Smooth muscle cell (in vitro differentiated cells): ENCODE measurements around the gene CDK4. TPM values are rescaled to one million over a fixed set of nuclear protein-coding genes. Genes with fewer than 3 reads are reported as not detected.

ENCODE experiments used
- DNase-seq: peaks from one replicate; lab custom pipeline; 2025; ENCODE audit not compliant: unreplicated experiment; lab: John Stamatoyannopoulos, UW
- H2AFZ ChIP-seq: fragments of 200-600 bp; sonication (generic); 2 replicates; pipeline ENCODE4 v1.6.0; 2016; ENCODE audit warnings: antibody characterized with exemption, low read depth, mild to moderate bottlenecking
- H3F3A ChIP-seq: fragments of 200-600 bp; sonication (generic); 2 replicates; pipeline ENCODE4 v1.6.0; 2017; ENCODE audit warnings: antibody characterized with exemption, low read depth
- H3K27ac ChIP-seq: fragments of 200-600 bp; sonication (generic); 2 replicates; pipeline ENCODE4 v1.5.1; 2016; ENCODE audit warnings: low read depth, mild to moderate bottlenecking
- H3K27me3 ChIP-seq: fragments of 200-600 bp; sonication (generic); 2 replicates; pipeline ENCODE4 v1.6.1; 2016; ENCODE audit warnings: low read depth, mild to moderate bottlenecking
- H3K36me3 ChIP-seq: fragments of 200-600 bp; sonication (generic); 2 replicates; pipeline ENCODE4 v1.5.1; 2016; ENCODE audit warnings: low read depth
- H3K4me1 ChIP-seq: fragments of 200-600 bp; sonication (generic); 2 replicates; pipeline ENCODE4 v1.5.1; 2016; ENCODE audit warnings: low read depth
- H3K4me2 ChIP-seq: fragments of 200-600 bp; sonication (generic); 2 replicates; pipeline ENCODE4 v1.6.0; 2016; ENCODE audit warnings: mild to moderate bottlenecking
- H3K4me3 ChIP-seq: fragments of 200-600 bp; sonication (generic); 2 replicates; pipeline ENCODE4 v1.5.1; 2016; ENCODE audit warnings: mild to moderate bottlenecking
- H3K79me2 ChIP-seq: fragments of 200-600 bp; sonication (generic); 2 replicates; pipeline ENCODE4 v1.6.0; 2016; ENCODE audit warnings: low read depth, mild to moderate bottlenecking
- H3K9ac ChIP-seq: fragments of 200-600 bp; sonication (generic); 2 replicates; pipeline ENCODE4 v1.6.0; 2016; ENCODE audit warnings: low read depth
- H3K9me3 ChIP-seq: fragments of 200-600 bp; sonication (generic); replicated peaks from 2 replicates; pipeline ENCODE4 v1.5.1; 2016; ENCODE audit warnings: low read depth
- H4K20me1 ChIP-seq: fragments of 200-600 bp; sonication (generic); 2 replicates; pipeline ENCODE4 v1.6.0; 2016; ENCODE audit warnings: low read depth
- CTCF ChIP-seq: fragments of 200-600 bp; sonication (generic); IDR thresholded peaks from 2 replicates; pipeline ENCODE4 v1.5.1; 2017; ENCODE audit warnings: borderline replicate concordance, mild to moderate bottlenecking, antibody characterized with exemption; ENCODE audit not compliant: insufficient read depth, poor library complexity, severe bottlenecking
- WGBS: methylation state at CpG from one replicate; pipeline ENCODE4 v1.1.7; 2016; ENCODE audit warnings: low lambda C conversion rate; 5-methylcytosine and 5-hydroxymethylcytosine counted together
- polyA plus RNA-seq: library from polyadenylated mRNA; unstranded; fragments of >200 nt; fragmentation: Nextera tagmentation; extraction: Ambion mirVana; gene quantifications from 2 replicates; pipeline ENCODE4 v1.2.1, GENCODE V29; 2016
- total RNA-seq: library from RNA; depleted of rRNA; stranded (reverse); fragments of >200 nt; gene quantifications from 2 replicates; pipeline ENCODE4 v1.2.3, GENCODE V29; 2014

CDK4 gene
- total and polyA plus RNA-seq, 2 experiments from 2014 or later = 144 to 235 TPM

- Histone ChIP-seq H3K9ac (no peak overlapping the region), H3K36me3 (no peaks in the 10 kb centered on the region), H3K4me3 (no peak overlapping the region), H3K27me3 (peaks cover 66% of the 10 kb centered on the region), H4K20me1 (peaks cover 10% of the 10 kb centered on the region), H2AFZ (no peak overlapping the region), H3K4me2 (no peak overlapping the region), H3K27ac (no peak overlapping the region), H3K4me1 (peaks cover 15% of the 10 kb centered on the region), H3K9me3 (no peaks in the 10 kb centered on the region), H3K79me2 (no peaks in the 10 kb centered on the region), H3F3A (no peaks in the 10 kb centered on the region)
- 80% methylated on average over 4 of the region's 4 CpGs for WGBS
- no peak for TF ChIP-seq CTCF
- no peak for DNase-seq
Observed at GRCh38 chr12:57761391-57761998, 9.4 kb upstream of the CDK4 start.

GRCh38 chr12:57760347-57760982 is 8.4 kb upstream of the CDK4 start:
- H4K20me1 ChIP-seq = peaks cover 10% of the 10 kb centered on the region
- 84% methylated on average over 3 of the region's 3 CpGs for WGBS
- peaks cover 13% of the 10 kb centered on the region for H3K4me1 ChIP-seq
- H3K4me2 ChIP-seq = no peak overlapping the region
- no peaks in the 10 kb centered on the region for H3F3A ChIP-seq
- H3K9me3 ChIP-seq = no peaks in the 10 kb centered on the region
- H3K4me3 ChIP-seq = no peak overlapping the region
- H3K27ac ChIP-seq = no peak overlapping the region
- no peak for DNase-seq
- H3K36me3 ChIP-seq = no peaks in the 10 kb centered on the region
- TF ChIP-seq CTCF = no peak
- H2AFZ ChIP-seq = no peak overlapping the region
- H3K9ac ChIP-seq = no peak overlapping the region
- no peaks in the 10 kb centered on the region for H3K79me2 ChIP-seq
- peaks cover 64% of the 10 kb centered on the region for H3K27me3 ChIP-seq

DNA sequence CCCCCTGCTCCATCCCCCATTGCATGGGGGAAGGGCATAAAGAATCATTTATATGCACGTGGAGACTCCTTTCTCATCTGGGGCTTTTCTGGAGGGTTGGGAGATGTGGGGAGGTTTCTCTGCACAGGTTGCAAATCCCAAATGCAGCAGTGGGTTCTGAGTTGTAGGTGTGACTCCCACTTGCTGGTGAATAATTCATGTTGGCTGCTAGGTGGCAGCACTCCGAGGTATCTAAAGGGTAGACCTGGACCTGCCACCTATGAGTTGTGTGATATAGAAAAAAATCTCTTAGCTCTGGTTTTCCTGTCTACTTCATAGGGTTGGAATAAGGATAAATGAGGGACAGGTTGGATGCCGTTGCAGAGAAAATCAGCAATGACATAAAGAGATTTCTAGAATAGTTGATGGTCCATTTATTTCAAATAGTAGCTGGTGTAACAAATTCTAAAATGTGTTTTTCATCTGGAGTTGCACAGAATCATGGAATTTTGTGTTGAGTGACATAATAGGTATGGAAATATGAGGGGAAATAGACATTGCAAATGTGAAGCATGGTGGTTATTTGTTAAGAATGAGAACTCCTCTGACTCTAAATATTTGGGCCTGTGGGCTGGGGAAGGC is 7.4 kb upstream of the CDK4 start:
- H3K4me3 ChIP-seq = no peak overlapping the region
- 29% methylated on average over 3 of the region's 3 CpGs for WGBS
- peak; percentile 25 for TF ChIP-seq CTCF
- H3K9me3 ChIP-seq = no peaks in the 10 kb centered on the region
- peaks cover 58% of the 10 kb centered on the region for H3K27me3 ChIP-seq
- no peak overlapping the region for H3K27ac ChIP-seq
- no peak overlapping the region for H3K9ac ChIP-seq
- H2AFZ ChIP-seq = no peak overlapping the region
- H4K20me1 ChIP-seq = peaks cover 10% of the 10 kb centered on the region
- H3K4me1 ChIP-seq = peaks cover 10% of the 10 kb centered on the region
- no peaks in the 10 kb centered on the region for H3K36me3 ChIP-seq
- H3F3A ChIP-seq = no peaks in the 10 kb centered on the region
- DNase-seq = no peak
- no peak overlapping the region for H3K4me2 ChIP-seq
- H3K79me2 ChIP-seq = no peaks in the 10 kb centered on the region
